Activated CD4-positive, alpha-beta T cell treated with anti-CD3 and anti-CD28 coated beads, Interleukin-2, Interleukin-4, amounts not matched to agents 100 ng/mL and 50 ng/mL, durations not matched to agents 16 hours and 8 hours (primary cell): ENCODE measurements around the gene ISOC2.
"Not testable (repeated sequence)": the region's sequence is repeated elsewhere in the genome, so short reads cannot be mapped to it uniquely, and the experiment has no call there.

Experiments used
- DNase-seq: peaks from one replicate; pipeline ENCODE4 v3.0.0-alpha.2; 2020; ENCODE audit warnings: low spot score

ISOC2 gene, protein sequence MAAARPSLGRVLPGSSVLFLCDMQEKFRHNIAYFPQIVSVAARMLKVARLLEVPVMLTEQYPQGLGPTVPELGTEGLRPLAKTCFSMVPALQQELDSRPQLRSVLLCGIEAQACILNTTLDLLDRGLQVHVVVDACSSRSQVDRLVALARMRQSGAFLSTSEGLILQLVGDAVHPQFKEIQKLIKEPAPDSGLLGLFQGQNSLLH

DNA sequence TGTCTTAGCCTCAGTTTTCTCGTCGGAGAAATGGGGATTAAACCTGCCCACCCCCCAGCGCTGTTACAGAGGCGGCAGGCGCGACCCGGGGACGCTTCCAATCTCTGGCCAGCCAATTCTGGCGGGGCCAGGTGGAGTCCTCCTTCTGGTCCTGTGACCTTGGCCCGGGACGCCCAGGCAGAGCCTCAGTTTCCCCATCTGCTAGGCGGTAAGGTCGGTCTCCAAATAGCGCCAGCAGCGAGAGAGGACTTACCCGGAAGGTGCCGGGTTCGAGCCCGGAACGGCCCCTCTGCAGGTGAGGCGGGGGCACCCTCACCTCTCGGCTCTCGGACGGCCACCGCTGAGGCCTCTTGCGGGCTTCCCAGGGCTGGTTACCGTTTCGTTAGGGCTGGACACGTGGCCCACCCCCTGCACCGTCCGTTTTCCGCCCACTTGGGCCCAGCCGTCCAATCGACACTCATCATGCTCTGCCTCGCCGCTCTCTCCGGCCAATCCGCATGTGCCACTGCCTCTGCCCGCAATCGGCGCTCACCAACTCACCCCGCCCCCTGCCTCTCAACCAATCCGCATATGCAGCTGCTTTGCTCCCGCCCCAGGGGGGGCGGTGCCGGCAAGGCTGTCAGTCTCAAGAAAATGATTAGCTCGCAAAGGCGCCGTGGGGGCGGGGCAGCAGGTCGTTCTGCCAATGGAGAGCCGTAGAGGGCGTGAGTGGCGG is at the start of gene ISOC2:
ISOC2 (minus strand) TSS at position 384 of the 715 bp plus-strand sequence. CDS start 5,156 bp downstream, outside the sequence.
- peak; percentile 100 for DNase-seq

DNA sequence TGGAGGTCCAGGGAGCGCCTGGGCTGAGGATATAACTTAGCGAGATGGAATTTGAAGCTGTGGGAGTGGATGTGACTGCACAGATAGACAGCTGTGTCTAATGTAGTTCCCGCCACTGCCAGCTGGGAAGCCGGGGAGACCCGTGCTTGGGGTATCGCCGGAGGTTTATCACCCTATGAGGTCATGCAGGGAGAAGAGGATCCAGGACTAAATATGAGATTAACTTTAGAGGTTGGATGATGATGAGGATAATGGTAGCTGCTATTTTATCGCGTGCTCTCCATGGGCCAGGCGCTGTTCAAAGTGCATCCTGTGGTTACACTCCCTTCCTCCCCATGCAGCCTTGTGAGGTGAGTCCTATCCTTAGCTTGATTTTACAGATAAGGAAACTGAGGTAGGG is 46.7 kb upstream of the ISOC2 start:
- no peak for DNase-seq

DNA sequence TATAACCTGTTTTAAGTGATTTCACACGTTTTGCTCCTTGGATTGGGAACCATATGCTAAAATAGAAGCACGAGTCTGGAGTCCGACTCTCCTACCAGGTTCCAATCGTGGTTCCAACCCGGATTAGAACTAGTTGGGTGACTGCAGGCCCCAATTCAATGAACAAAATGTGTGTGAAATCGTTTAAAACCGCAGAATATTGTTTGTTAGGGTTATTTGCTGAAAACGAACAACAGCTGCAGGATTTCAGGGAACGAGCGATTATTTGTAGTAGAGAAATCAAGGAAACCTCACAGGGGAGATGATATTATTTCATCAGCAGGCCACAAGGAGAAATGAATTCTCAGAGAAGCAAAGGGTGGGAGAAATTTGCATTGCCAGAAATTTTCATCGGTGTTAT is 43.5 kb upstream of the ISOC2 start:
- DNase-seq, result no peak

DNA sequence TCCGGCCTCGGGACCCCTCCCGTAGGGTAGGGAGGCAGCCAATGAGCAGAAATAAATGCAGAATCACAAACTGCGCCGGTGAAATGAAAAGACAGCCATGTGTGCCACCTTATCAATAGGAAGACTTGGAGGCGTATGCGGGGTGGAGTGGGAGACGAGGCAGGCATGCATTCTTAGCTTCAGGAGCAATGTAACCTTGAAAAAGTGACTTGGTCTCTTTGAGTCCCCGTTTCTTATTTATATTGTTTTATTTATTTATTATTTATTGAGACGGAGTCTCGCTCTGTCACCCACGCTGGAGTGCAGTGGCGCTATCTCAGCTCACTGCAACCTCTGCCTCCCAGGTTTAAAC is 42.8 kb upstream of the ISOC2 start:
- DNase-seq, result no peak

DNA sequence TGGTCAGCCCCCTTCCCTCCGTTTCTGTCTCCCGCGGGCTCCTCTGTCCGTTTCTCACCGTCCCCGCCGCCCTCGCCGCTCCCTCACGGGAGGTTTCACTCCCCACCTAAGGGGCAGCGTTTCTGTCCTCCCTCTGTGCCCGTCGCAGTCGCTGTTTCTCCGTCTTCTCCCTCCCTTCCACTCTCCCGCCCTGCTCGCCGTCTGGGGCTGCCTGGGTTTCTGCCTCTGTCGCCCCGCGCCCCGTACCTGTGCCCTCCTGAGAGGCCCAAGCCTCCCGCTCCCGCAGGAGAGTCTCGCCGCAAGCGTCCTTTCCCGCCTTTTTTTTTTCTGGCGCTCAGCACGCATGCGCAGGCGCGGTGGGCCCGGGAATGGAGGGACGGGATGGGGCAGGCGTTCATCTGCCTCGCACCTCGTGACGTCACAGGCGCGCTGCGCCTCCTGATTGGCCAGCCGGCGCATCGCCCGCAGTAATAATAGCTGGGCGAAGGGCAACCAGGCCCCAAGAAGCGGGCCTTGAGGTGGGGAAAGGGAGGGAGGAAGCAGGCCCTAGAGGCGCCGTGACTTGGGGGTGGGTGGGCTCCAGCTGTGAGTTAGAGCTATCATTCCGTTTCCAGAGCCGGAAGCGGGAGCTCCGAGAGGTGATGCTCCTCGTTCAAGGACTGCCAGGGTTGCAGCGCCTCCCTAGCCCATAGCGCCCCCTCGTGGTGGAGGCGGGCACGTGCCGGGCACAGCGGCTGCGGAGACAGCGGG is 42.2 kb upstream of the ISOC2 start:
- peak; percentile 92 for DNase-seq

DNA sequence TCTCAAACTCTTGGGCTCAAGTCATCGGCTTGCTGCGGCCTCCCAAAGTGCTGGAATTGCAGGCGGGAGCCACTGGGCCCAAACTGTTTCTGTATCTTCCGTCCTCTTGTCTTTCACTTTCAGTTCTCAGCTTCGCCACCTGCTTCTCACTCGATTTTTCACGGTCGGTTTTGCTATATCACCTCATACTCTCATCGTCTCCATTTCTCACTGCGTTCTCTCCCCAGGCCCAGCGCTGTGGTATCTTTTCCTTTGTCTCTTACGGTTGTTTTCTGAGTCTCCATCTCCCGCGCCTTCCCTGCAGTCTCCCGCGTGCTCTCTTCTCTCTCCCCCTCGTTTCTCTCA is 41.7 kb upstream of the ISOC2 start:
- DNase-seq, result no peak

DNA sequence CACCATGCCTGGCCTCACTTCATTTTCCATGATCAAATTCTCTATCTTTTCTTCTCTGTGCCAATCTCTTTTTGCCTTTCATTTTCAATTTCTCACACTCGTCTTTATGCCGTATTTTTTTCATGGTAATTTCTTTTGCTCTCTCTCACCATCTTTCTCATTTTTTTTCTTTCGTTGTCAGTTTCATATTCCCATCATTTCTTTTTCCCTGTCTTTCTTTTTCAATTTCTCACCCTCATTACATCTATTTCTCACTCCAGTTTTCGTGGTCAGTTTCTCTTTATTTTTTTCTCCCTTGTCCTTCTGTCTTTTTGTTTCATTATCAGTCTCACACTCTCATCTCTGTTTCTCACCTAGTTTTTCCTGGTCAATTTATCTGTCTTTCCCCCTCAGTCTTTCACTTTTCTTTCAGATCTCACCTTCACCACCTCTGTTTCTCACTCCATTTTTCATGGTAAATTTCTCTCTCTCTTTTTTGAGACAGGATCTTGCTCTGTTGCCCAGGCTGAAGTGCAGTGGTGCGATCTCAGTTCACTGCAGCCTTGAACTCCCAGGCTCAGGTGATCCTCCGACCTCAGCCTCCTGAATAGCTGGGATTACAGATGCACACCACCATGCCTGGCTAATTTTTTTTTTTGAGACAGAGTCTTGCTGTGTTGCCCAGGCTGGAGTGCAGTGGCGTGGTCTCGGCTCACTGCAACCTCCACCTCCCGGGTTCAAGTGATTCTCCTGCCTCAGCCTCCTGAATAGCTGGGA is 40.9 kb upstream of the ISOC2 start:
- DNase-seq, result no peak

DNA sequence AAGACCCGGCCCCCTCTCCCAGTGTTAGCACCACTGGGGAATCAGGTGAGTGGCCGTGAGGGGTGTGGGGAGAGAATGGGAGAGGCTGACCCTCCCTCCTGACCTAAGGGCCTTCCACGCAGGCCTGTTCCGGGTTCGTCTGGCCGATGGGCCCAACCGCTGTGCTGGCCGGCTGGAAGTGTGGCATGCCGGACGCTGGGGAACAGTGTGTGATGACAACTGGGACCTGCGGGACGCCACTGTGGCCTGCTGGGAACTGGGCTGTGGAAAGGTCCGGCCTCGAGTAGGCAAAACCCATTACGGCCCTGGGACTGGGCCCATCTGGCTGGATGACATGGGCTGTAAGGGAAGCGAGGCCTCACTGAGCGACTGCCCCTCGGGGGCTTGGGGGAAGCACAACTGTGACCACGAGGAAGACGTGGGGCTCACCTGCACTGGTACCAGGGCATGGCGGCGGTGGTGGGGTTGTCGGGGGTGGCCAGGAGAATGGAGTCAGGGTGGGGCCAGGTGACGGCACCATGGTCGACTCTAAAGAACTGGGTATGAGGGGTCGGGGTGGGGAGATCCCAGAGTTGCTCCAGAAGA is 39.0 kb upstream of the ISOC2 start:
- DNase-seq, result no peak

DNA sequence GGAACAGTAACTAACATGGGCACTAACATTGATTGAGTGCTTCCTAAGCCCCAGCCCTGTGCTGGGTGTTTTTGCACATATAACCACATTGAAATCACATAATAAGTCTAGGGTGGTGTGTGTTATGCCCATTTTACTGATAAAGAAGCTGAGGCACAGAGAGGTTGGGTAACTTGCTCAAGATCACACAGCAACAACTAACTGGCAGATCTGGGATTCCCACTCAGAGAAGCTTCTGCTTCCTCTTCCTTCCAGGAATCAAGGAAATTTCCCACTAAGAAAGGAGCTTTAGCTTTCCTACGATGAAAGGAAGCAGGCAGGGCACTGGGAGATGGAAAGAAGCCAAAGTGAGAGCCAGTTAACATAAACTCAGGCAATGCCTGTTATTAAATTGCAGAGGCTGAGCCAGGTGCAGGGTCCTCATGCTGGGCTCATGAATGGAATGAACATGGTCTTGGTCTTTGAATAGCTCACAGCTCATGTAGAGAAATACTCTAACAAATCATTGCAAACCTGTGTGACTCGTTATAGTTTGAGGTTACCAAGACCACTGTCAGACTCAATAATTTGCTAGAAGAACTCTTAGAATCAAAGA is 36.9 kb upstream of the ISOC2 start:
- no peak for DNase-seq

DNA sequence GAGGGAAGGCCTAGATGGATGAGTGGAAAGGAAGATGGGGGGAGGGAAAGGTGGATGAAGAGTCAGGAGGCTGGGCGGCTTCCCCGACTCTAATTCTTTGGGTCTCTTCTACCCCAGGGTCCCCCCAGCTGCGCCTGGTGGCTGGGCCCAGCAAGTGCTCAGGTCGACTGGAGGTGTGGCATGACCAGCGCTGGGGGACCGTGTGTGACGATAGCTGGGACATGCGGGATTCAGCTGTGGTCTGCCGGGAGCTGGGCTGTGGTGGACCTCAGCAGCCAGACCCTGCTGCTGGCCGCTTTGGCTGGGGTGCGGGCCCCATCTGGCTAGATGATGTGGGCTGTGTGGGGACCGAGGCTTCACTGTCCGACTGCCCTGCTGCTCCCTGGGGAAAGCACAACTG is 36.3 kb upstream of the ISOC2 start:
- DNase-seq, result no peak

DNA sequence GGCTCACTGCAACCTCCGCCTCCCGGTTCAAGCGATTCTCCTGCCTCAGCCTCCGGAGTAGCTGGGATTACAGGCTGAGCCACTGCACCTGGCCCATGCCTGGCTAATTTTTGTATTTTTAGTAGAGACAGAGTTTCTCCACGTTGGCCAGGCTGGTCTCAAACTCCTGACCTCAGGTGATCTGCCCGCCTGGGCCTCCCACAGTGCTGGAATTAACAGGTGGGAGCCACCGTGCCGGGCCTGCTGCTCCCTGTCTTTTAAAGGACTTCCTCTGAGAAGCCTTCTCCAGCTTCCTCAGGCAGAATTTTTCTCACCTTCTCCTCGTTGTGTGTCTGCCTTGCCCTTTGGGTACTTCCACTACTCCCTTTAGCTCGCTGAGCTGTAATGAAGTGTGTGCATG is 35.4 kb upstream of the ISOC2 start:
- not testable (repeated sequence) for DNase-seq

DNA sequence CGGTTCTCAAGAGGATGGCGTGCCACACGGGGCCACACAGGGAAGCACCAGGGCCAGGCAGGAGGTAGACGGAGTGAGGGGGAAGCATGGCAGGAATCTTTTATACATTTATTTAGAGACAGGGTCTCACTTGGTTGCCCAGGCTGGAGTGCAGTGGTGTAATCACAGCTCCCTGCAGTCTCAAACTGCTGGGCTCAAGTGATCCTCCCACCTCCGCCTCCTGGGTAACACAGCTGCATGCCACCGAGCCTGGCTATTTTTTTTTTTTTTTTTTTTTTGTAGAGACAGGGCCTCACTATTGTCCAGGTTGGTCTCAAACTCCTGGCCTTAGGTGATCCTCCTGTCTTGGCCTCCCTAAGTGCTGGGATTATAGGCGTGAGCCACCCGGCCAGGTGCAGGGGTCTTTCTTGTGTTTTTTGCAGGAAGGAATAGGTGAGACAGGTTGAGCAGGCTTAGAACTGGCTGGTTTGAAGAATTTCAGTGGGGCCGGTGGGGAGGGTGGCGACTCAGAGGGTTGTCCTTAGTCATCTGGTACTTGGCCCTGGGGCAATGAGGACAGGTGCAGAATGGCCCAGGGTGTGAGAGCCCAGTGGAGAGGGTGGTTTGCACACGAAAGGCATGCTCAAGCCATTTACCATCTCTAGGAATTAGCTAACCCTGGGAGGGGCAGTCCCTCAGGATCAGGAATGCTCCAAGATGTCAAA is 34.4 kb upstream of the ISOC2 start:
- no peak for DNase-seq

DNA sequence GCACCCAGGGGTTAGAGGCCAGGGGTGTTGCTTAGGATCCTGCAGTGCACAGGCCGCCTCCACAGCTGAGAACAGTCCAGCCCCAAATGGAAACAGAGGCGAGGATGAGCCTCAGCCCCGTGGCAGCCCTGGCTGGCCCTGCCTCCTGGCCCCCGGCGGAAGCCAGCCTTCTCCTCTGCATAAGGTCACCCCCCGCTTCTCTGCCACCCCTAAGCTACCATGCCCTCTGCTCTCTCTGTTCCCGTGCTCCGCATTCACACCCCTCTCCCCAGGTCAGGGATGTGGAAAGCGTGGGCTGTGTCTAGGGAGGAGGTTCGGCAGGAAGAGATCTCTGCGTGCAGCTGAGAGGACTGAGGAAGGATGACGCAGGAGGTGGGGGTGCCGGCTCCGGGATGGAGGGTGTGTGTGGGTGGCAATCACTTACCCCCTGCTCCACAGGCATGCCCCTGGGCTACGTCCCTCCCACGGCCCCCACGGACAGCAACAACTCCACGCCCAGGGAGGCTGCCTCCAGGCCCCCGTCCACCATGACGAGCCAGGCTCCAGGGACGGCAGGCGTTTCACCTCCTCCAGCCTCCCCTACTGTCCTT is 32.8 kb upstream of the ISOC2 start:
- DNase-seq, result no peak

DNA sequence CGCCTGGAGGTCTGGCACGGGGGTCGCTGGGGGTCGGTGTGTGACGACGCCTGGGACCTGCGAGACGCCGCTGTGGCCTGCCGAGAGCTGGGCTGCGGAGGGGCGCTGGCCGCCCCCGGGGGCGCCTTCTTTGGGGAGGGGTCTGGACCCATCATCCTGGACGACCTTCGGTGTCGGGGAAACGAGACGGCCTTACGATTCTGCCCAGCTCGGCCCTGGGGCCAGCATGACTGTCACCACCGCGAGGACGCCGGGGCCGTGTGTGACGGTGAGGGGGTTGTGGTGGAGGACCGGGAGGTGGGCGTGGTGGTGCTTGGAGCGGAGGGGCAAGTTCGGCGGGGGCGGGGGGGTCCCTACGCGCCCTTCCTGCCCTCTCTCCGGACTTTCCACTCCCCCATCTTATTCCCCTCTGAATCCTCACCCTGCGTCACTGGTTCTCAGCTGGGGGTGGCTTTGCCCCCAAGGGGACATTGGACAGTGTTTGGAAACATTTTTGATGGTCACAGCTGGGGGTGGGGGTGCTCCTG is 32.3 kb upstream of the ISOC2 start:
- DNase-seq, result no peak

DNA sequence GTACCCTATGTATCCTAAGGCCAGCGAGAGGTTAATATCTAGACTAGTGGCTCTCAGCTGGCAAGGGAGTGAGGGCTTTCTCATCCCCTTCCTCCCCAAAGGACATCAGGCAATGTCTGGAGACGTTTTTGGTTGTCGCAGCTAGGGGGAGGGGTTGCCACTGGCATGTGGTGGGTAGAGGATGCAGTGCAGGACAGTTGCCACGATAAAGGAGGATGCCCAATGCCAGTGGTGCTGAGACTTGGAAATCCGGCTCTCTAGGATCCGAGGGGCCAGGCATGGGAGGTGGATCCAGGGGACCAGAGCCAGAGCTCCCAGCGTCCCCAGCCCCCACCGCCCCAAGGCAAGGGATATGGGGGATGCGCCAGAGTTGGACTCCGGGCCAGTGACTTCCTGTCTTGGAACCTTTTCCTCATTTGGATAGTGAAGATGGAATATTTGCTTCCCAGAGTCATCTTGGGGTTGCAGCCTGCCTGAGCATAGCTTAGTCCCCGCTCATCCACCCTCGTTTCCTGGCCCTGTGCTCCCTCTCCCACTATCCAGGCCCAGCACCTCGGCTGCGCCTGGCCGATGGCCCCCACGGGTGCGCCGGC is 31.7 kb upstream of the ISOC2 start:
- no peak for DNase-seq

DNA sequence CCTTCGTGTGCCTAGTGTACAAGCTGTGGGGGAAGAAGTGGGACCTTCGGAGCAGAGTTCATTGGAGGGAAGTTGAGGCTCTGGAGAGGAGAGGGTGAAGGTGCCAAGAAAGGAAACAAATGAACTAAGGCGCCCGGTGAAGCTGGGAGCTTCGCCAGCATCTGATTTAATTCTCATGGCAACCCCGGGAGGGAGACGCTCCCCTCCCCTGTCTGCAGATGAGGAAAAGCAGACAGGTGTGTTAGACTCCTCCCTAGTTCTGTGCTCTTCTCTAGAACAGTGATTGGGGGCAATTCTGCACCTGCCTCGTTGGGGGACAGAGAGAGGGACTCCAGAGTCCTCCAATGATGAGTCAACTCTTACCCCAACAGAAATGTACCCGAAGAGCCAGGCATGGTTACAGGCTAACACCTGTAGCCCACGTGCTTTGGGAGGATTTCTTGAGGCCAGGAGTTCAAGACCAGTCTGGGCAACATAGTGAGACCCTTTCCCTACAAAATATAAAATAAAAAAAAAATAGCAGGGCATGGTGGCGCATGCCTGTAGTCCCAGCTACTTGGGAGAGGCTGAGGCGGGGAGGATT is 31.0 kb upstream of the ISOC2 start:
- DNase-seq, result no peak

DNA sequence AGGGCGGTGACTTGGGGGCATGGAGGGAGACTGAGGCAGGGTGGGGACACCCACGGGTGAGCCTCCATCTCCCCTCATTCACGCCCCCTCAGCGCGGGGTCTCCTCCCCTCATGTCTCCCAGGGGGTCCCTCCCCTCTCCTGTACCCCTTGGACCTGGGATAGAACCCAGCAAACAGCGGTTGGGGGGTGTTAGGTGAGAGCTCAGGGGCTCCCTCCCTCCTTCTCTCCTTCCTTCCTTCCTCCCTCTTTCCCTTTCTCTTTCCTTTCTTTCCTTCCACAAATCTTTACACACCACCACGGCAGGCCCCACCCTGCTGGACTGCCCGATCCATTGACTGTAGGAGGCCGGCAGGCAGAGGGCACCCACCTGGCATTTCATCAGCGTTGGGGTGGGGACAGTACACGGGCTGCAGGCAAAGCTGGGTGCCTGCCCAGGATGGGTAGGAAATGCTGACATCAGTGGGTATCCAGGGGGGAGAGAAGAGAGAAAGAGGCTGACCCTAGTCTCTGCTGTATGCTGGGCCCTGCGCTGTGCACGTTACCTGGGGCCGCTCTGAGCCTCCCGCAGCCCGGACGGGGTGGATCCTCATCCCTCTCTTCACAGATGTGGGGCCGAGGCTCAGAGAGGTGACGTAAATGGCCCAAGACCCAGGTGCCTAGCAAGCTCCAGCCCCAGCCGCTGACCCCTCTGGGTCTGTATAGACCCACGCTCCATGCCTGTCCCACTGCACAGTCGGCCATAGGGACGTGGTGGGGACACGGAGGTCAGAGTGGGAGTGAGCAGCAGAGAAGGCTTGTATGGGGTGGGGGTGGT is 30.3 kb upstream of the ISOC2 start:
- no peak for DNase-seq

DNA sequence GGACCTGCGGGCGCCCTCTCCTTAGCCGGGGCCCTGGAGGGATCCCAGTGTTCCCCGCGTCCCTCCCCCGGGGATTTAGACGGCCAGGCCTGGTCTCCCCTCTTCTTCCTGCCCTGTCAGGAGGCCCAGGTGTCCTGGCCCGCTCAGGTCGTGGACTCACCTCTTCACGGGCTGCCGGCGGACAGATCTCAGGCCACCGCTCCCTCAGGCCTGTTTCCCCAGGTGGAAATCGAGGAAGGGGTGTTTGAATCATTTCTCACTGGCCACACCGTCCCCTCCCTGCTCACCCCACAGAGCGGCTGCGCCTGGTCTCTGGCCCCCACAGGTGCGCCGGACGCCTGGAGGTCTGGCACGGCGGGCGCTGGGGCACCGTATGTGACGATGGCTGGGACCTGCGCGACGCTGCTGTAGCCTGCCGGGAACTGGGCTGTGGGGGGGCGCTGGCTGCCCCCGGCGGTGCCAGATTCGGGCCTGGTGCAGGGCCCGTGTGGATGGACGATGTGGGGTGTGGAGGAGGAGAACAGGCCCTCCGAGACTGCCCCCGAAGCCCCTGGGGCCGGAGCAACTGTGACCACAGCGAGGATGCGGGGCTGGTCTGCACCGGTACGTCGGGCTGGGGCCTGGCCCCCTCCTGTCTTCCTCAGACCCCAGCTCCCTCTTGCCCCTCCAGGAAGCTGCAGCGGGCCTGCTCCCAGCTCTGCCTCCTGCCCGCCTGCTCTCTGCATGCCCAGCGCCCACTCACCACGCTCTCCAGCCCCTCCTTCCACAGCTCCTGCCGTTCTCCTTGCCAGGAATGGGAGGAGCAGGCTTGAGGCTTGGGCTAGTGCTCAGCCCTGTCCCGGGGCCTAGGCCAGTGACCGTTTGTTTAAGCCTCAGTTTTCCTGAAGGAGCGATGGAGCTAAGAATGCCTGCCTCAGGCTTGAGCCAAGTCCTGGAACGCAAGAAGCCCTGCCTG is 29.3 kb upstream of the ISOC2 start:
- DNase-seq, result no peak
